ENCODE data around the gene TPK1. TPM values are rescaled to one million over a fixed set of nuclear protein-coding genes. Genes with fewer than 3 reads are reported as not detected.

TPK1 gene
- total and polyA plus RNA-seq, 3 donors from 2014 or later, result 10.9 to 17.2 (median 12.6) TPM

- DNase-seq, result no peak
- WGBS, 2 donors, result 88 to 96% methylated on average over 2 of the region's 2 CpGs
- H3K27ac ChIP-seq, result no peak overlapping the region
- H3K4me1 ChIP-seq, result no peaks in the 10 kb centered on the region
- no peaks in the 10 kb centered on the region for H3K27me3 ChIP-seq
- no peaks in the 10 kb centered on the region for H3K36me3 ChIP-seq (ENCODE audit: low read depth, missing control alignments)
- H3K9me3 ChIP-seq, result no peaks in the 10 kb centered on the region
- no peak overlapping the region for H3K4me3 ChIP-seq
- intact Hi-C loops (cut with DNase I; ENCODE audit: low total_unique reads), result no loop called here
- TF ChIP-seq CTCF (IDR thresholded peaks at IDR 0.05) (no peak), POLR2A (IDR thresholded peaks at IDR 0.05) (no peak)
These were observed 351.4 kb downstream of the TPK1 start for GRCh38 chr7:144484445-144484844.

GRCh38 chr7:144483189-144483588 lies 352.7 kb downstream of the TPK1 start:
- WGBS, 2 donors, result 50 to 62% methylated on average over 1 of the region's 1 CpG
- DNase-seq, result no peak
- no peaks in the 10 kb centered on the region for H3K4me1 ChIP-seq
- H3K27me3 ChIP-seq, result no peaks in the 10 kb centered on the region
- H3K9me3 ChIP-seq, result no peaks in the 10 kb centered on the region
- H3K27ac ChIP-seq, result no peak overlapping the region
- intact Hi-C loops (cut with DNase I; ENCODE audit: low total_unique reads), result no loop called here
- H3K36me3 ChIP-seq (ENCODE audit: low read depth, missing control alignments), result no peaks in the 10 kb centered on the region
- no peak overlapping the region for H3K4me3 ChIP-seq
- TF ChIP-seq CTCF (IDR thresholded peaks at IDR 0.05) (no peak), POLR2A (IDR thresholded peaks at IDR 0.05) (no peak)

- Histone ChIP-seq H3K27me3 (no peaks in the 10 kb centered on the region), H3K36me3 (ENCODE audit: low read depth, missing control alignments) (no peaks in the 10 kb centered on the region), H3K9me3 (no peaks in the 10 kb centered on the region), H3K27ac (no peak overlapping the region), H3K4me1 (no peaks in the 10 kb centered on the region), H3K4me3 (no peak overlapping the region)
- no peak for DNase-seq
- TF ChIP-seq POLR2A (IDR thresholded peaks at IDR 0.05) (no peak), CTCF (IDR thresholded peaks at IDR 0.05) (no peak)
- WGBS, 2 donors, result 85% methylated on average over 3 of the region's 3 CpGs
- intact Hi-C loops (cut with DNase I; ENCODE audit: low total_unique reads), result no loop called here
These were observed 354.0 kb downstream of the TPK1 start for GRCh38 chr7:144481833-144482232.

- H3K36me3 ChIP-seq (ENCODE audit: low read depth, missing control alignments), result no peaks in the 10 kb centered on the region
- H3K9me3 ChIP-seq, result no peaks in the 10 kb centered on the region
- intact Hi-C loops (cut with DNase I; ENCODE audit: low total_unique reads), result no loop called here
- no peak for TF ChIP-seq POLR2A (IDR thresholded peaks at IDR 0.05)
- TF ChIP-seq CTCF (IDR thresholded peaks at IDR 0.05), result no peak
- H3K27ac ChIP-seq, result no peak overlapping the region
- H3K4me3 ChIP-seq, result no peak overlapping the region
- no peak for DNase-seq
- no peaks in the 10 kb centered on the region for H3K4me1 ChIP-seq
- WGBS, 2 donors, result 46 to 57% methylated on average over 1 of the region's 1 CpG
- no peaks in the 10 kb centered on the region for H3K27me3 ChIP-seq
These were observed 358.5 kb downstream of the TPK1 start for GRCh38 chr7:144477348-144477747.

GRCh38 chr7:144474800-144475615 lies 360.8 kb downstream of the TPK1 start:
- Histone ChIP-seq H3K27me3 (no peaks in the 10 kb centered on the region), H3K4me1 (no peaks in the 10 kb centered on the region), H3K4me3 (no peak overlapping the region), H3K27ac (no peak overlapping the region), H3K9me3 (no peaks in the 10 kb centered on the region), H3K36me3 (ENCODE audit: low read depth, missing control alignments) (no peaks in the 10 kb centered on the region)
- 78 to 85% methylated on average over 2 of the region's 2 CpGs for WGBS, 2 donors
- intact Hi-C loops (cut with DNase I; ENCODE audit: low total_unique reads), result no loop called here
- DNase-seq, result no peak
- TF ChIP-seq CTCF (IDR thresholded peaks at IDR 0.05) (no peak), POLR2A (IDR thresholded peaks at IDR 0.05) (no peak)
